ENCODE results near the gene GADL1.

GADL1 gene

DNA sequence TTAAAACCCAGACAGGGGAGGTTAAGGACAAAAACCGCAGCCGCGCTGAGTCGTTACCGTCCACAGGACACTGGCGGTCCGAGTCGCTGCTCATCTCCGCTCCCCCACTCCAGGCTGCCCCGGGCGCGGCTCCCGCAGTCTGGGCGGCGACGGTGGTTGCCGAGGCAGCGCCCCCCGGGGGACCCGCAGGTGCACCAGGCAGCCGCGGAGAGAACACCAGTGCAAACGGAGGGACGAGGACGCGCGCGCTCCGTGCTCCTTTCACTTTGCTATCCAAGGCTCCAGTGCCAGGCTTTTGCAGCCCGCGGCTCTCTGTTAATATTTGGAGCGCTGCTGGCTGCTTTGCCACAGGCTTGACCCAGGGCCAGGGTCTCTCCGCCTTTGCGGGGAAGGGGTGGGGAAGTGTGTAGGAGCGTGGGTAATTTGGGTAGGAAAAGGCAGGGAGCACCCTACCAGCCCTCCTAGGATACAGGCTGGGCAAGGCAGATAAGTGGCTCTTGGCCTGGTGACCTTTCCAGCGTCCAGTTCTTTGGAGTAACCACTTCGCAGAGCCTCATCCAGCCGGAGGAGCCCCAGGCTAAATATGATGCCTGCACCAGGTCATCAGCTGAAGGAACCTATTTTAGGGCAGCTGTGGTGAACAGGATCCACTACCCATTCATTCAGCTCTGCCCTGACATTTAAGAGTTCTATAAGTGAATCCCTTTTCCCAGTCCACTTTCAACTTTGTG, at the start of gene GADL1:
Gene GADL1, minus strand, starts transcription at position 141 of the 731 bp plus-strand sequence. Its CDS starts 47 bp downstream, at position 94.
- Mint-ChIP-seq H3K27me3 (peaks cover 34% of the 10 kb centered on the region), H3K27ac (no peak within 1 kb of the TSS), H3K4me1 (peaks cover 17% of the 10 kb centered on the region), H3K36me3 (ENCODE audit: low read depth) (no peaks in the 10 kb centered on the region), H3K4me3 (peak within 1 kb of the TSS; percentile 72), H3K9me3 (no peaks in the 10 kb centered on the region)
- ATAC-seq: peak; percentile 28
- peak; percentile 22 for DNase-seq

GRCh38 chr3:30944124-30944523, 49.7 kb upstream of the GADL1 start:
- no peak for ATAC-seq
- Mint-ChIP-seq H3K4me3 (no peak overlapping the region), H3K4me1 (peaks cover 1% of the 10 kb centered on the region), H3K27ac (no peak overlapping the region), H3K27me3 (no peaks in the 10 kb centered on the region), H3K9me3 (no peaks in the 10 kb centered on the region), H3K36me3 (ENCODE audit: low read depth) (no peaks in the 10 kb centered on the region)
- DNase-seq: no peak

DNA sequence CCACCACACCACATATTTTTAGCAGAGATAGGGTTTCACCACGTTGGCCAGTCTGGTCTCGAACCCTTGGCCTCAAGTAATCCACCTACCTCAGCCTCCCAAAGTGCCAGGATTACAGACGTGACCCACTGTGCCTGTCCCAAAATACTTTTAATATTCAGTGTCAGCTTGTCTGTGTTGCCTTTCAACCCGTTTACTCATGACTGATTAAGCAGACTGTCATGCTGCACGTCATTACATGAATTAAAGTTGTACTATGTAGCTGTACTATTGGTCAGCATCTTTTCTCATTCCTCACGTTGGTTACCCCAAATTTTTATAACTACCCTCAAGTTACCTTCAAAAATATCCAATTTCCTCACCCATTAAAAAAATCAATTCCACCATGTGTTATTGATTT, 48.7 kb upstream of the GADL1 start:
- H3K36me3 Mint-ChIP-seq (ENCODE audit: low read depth): no peaks in the 10 kb centered on the region
- ATAC-seq (no peak), DNase-seq (no peak)
- H3K27me3 Mint-ChIP-seq: no peaks in the 10 kb centered on the region
- H3K9me3 Mint-ChIP-seq: no peaks in the 10 kb centered on the region
- no peak overlapping the region for H3K27ac Mint-ChIP-seq
- no peaks in the 10 kb centered on the region for H3K4me1 Mint-ChIP-seq
- H3K4me3 Mint-ChIP-seq: no peak overlapping the region

GRCh38 chr3:30941342-30941741, 46.9 kb upstream of the GADL1 start:
- ATAC-seq (no peak), DNase-seq (no peak)
- H3K4me3 Mint-ChIP-seq: no peak overlapping the region
- no peaks in the 10 kb centered on the region for H3K27me3 Mint-ChIP-seq
- H3K27ac Mint-ChIP-seq: no peak overlapping the region
- no peaks in the 10 kb centered on the region for H3K36me3 Mint-ChIP-seq (ENCODE audit: low read depth)
- H3K4me1 Mint-ChIP-seq: no peaks in the 10 kb centered on the region
- no peaks in the 10 kb centered on the region for H3K9me3 Mint-ChIP-seq

- Mint-ChIP-seq H3K4me1 (no peaks in the 10 kb centered on the region), H3K4me3 (no peak overlapping the region), H3K27me3 (no peaks in the 10 kb centered on the region), H3K27ac (no peak overlapping the region), H3K36me3 (ENCODE audit: low read depth) (no peaks in the 10 kb centered on the region), H3K9me3 (no peaks in the 10 kb centered on the region)
- ATAC-seq: no peak
- DNase-seq: no peak
Observed at GRCh38 chr3:30940740-30941139, 46.3 kb upstream of the GADL1 start.

DNA sequence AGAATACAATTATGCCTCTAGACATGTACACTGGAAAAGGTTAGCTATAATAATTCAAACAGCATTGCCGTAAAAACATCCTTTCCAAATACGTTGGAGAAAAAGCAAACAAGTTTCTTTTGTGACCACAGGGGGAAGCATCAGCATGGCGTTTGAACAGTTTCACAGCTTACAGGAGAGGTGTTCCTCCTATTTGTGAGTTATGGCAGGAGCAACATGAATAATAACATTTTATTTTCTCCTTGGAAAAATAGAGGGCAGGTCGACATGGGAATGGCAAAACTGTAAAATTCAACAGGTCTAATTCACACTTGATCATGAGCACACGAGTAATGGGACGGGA, 39.7 kb upstream of the GADL1 start:
- H3K9me3 Mint-ChIP-seq: no peaks in the 10 kb centered on the region
- H3K4me3 Mint-ChIP-seq: no peak overlapping the region
- H3K27me3 Mint-ChIP-seq: no peaks in the 10 kb centered on the region
- ATAC-seq: no peak
- peaks cover 6% of the 10 kb centered on the region for H3K4me1 Mint-ChIP-seq
- no peaks in the 10 kb centered on the region for H3K36me3 Mint-ChIP-seq (ENCODE audit: low read depth)
- DNase-seq: no peak
- no peak overlapping the region for H3K27ac Mint-ChIP-seq

DNA sequence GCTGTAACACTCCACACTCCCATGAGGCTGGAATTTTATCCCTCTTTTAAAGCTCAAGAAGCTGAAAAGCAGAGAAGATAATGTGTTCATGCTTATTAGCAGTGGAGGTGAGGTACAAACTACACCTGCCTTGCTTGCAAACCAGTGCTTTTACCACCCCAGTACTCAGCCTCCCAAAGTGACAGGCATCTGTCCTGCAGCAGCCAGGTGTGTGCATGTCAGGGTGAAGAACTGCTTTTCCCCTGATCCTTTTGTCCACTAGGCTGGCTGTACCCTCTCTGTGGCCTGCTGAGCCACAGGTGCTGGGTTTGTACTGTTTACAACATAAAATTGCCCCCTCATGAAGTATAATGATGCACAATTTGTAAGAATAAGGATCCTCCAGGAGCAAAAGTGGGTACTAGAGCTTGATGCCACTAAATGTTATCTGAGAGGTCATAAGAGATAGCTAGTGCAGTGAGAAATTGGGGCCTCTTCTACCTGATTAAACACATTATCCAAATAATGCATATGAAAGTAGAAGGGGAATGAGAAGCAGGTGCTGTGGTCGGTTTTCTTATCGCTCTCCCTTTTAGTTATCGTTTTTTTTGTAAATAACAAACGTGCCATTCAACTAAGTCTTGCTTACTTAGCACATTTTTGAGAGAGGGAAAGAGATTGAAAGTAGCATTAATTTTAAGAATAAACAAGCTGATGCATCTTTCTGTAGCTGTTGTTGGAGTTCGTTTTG, 39.2 kb upstream of the GADL1 start:
- no peaks in the 10 kb centered on the region for H3K36me3 Mint-ChIP-seq (ENCODE audit: low read depth)
- ATAC-seq (no peak), DNase-seq (no peak)
- H3K9me3 Mint-ChIP-seq: no peaks in the 10 kb centered on the region
- peaks cover 6% of the 10 kb centered on the region for H3K4me1 Mint-ChIP-seq
- H3K27me3 Mint-ChIP-seq: no peaks in the 10 kb centered on the region
- H3K27ac Mint-ChIP-seq: no peak overlapping the region
- H3K4me3 Mint-ChIP-seq: no peak overlapping the region

- Mint-ChIP-seq H3K4me1 (peaks cover 6% of the 10 kb centered on the region), H3K4me3 (no peak overlapping the region), H3K27ac (no peak overlapping the region), H3K9me3 (no peaks in the 10 kb centered on the region), H3K36me3 (ENCODE audit: low read depth) (no peaks in the 10 kb centered on the region), H3K27me3 (no peaks in the 10 kb centered on the region)
- DNase-seq: no peak
- ATAC-seq: no peak
Observed at GRCh38 chr3:30932513-30933098, 38.1 kb upstream of the GADL1 start.

DNA sequence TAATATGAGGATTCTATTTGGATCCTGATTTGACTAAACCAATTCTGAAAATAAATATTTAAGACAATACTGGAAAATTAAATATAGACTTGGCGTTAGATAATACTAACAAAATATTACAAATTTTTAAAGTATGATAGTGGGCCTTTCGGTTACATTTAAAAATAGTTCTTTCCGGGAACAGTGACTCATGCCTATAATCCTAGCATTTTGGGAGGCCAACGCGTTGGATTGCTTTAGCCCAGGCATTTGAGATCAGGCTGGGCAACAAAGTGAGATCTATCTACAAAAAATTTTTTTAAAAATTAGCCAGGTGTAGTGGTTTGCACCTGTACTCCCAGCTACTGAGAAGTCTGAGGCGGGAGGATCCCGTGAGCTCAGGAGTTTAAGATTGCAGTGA, 30.3 kb upstream of the GADL1 start:
- Mint-ChIP-seq H3K4me1 (no peaks in the 10 kb centered on the region), H3K27ac (no peak overlapping the region), H3K27me3 (peaks cover 2% of the 10 kb centered on the region), H3K36me3 (ENCODE audit: low read depth) (no peaks in the 10 kb centered on the region), H3K4me3 (no peak overlapping the region), H3K9me3 (no peaks in the 10 kb centered on the region)
- ATAC-seq (no peak), DNase-seq (no peak)

GRCh38 chr3:30919564-30919963, 25.1 kb upstream of the GADL1 start:
- DNase-seq: no peak
- Mint-ChIP-seq H3K4me1 (no peaks in the 10 kb centered on the region), H3K27ac (no peak overlapping the region), H3K36me3 (ENCODE audit: low read depth) (no peaks in the 10 kb centered on the region), H3K4me3 (no peak overlapping the region), H3K27me3 (peaks cover 2% of the 10 kb centered on the region), H3K9me3 (no peaks in the 10 kb centered on the region)
- no peak for ATAC-seq

- Mint-ChIP-seq H3K27me3 (peaks cover under 1% of the 10 kb centered on the region), H3K9me3 (no peaks in the 10 kb centered on the region), H3K4me3 (no peak overlapping the region), H3K4me1 (no peaks in the 10 kb centered on the region), H3K27ac (no peak overlapping the region), H3K36me3 (ENCODE audit: low read depth) (no peaks in the 10 kb centered on the region)
- no peak for ATAC-seq
- DNase-seq: no peak
Observed at GRCh38 chr3:30918761-30919160, 24.3 kb upstream of the GADL1 start.

GRCh38 chr3:30915782-30916181, 21.3 kb upstream of the GADL1 start:
- H3K4me1 Mint-ChIP-seq: no peaks in the 10 kb centered on the region
- no peak overlapping the region for H3K4me3 Mint-ChIP-seq
- ATAC-seq (no peak), DNase-seq (no peak)
- no peaks in the 10 kb centered on the region for H3K9me3 Mint-ChIP-seq
- no peaks in the 10 kb centered on the region for H3K27me3 Mint-ChIP-seq
- H3K36me3 Mint-ChIP-seq (ENCODE audit: low read depth): no peaks in the 10 kb centered on the region
- H3K27ac Mint-ChIP-seq: no peak overlapping the region

DNA sequence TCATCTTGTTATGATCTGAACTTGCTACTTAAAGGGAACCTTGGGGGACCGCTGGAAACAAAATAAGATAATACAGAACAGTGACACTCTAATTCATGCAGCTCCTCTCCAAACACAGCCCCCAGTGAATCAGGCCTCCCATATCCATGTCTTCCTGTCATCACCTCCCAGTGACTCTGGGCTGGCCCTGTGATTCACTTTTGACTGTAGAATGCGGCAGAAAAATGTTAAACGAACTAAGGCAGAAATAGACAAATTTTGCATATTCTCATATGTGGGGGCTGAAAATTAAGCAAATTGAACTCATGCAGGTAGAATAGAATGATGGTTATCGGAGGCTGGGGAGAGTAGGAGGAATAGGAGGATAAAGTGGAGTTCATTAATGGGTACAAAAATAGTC, 20.2 kb upstream of the GADL1 start:
- DNase-seq: no peak
- H3K36me3 Mint-ChIP-seq (ENCODE audit: low read depth): no peaks in the 10 kb centered on the region
- H3K27me3 Mint-ChIP-seq: no peaks in the 10 kb centered on the region
- H3K27ac Mint-ChIP-seq: no peak overlapping the region
- no peak overlapping the region for H3K4me3 Mint-ChIP-seq
- ATAC-seq: no peak
- no peaks in the 10 kb centered on the region for H3K9me3 Mint-ChIP-seq
- no peaks in the 10 kb centered on the region for H3K4me1 Mint-ChIP-seq

DNA sequence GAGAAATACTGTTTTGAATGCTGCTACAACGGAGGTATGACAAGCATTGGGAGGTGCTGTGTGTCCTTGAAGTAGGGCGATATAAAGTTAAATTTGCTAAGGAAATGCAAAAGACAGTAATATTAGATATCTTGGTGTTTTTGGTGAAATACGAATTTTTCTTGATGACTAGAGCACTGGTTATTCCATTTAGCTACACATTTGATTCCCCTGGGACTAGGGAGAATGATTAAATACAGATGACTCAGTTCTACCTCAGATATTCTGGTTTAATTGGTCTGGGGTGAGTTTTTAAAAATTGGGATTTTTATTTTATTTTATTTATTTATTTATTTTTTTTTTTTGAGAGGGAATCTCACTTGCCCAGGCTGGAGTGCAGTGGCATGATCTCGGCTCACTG, 18.7 kb upstream of the GADL1 start:
- Mint-ChIP-seq H3K4me3 (no peak overlapping the region), H3K27ac (no peak overlapping the region), H3K36me3 (ENCODE audit: low read depth) (no peaks in the 10 kb centered on the region)

DNA sequence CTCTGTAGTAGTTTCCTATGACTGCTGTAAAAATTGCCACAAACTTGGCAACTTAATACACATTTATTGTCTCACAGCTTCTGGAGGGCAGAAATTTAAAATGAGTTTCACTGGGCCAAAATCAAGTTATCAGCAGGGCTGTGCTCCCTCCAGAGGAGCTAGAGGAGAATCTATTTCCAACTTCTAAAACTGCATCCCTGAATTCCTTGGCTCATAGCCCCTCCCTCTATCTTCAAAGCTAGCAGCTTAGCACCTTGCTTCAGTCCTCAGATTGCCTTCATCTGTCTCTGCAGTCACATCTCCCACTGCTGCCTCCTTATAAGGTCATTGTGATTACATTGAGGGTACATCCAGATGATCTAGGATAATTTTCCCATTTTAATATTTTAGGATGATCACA, 17.8 kb upstream of the GADL1 start:
- Mint-ChIP-seq H3K9me3 (no peaks in the 10 kb centered on the region), H3K4me3 (no peak overlapping the region), H3K27me3 (no peaks in the 10 kb centered on the region), H3K4me1 (no peaks in the 10 kb centered on the region), H3K27ac (no peak overlapping the region), H3K36me3 (ENCODE audit: low read depth) (no peaks in the 10 kb centered on the region)
- ATAC-seq: no peak
- no peak for DNase-seq

More for the DNA sequence above, 18.7 kb upstream of the GADL1 start:
- no peaks in the 10 kb centered on the region for H3K27me3 Mint-ChIP-seq
- ATAC-seq (no peak), DNase-seq (no peak)
- no peaks in the 10 kb centered on the region for H3K9me3 Mint-ChIP-seq
- H3K4me1 Mint-ChIP-seq: no peaks in the 10 kb centered on the region

Data from activated naive CD8-positive, alpha-beta T cell treated with anti-CD3 and anti-CD28 coated beads, Interleukin-2, amount 50 U/mL, for 24 hours (primary cell).